Adrenal gland (tissue), 12 donors: ENCODE results near the gene BAZ1A. TPM values are rescaled to one million over a fixed set of nuclear protein-coding genes. Genes with fewer than 3 reads are reported as not detected.

Source experiments
- DNase-seq, 7 donors: peaks; one replicate each; pipeline ENCODE4 v3.0.0-alpha.2; 2019 to 2020
- H3K27ac ChIP-seq, 5 donors: fragments of 200-600 bp; sonication (generic) in 4 of 5; 1 replicate in 3 of 5; 2 replicates in 2 of 5; pipeline versions ENCODE4 v1.5.1 to v1.8.0; 2016 to 2020; ENCODE audit warnings: mild to moderate bottlenecking in 1 of 5
- H3K27me3 ChIP-seq: fragments of 200-600 bp; 2 replicates; pipeline ENCODE4 v1.8.0; 2021
- H3K36me3 ChIP-seq, 2 donors: fragments of 200-600 bp; replicated peaks in 1 of 2; 1 replicate in 1 of 2; 2 replicates in 1 of 2; pipeline versions ENCODE4 v1.5.1 to v1.8.0; 2018 to 2022
- H3K4me1 ChIP-seq, 2 donors: fragments of 200-600 bp; replicated peaks in 1 of 2; 1 replicate in 1 of 2; 2 replicates in 1 of 2; pipeline versions ENCODE4 v1.5.1 to v1.8.0; 2018 to 2021
- H3K4me3 ChIP-seq, 4 donors: fragments of 200-600 bp; sonication (generic) in 3 of 4; one replicate each; pipeline ENCODE4 v1.5.1; 2016 to 2018
- H3K9me3 ChIP-seq, 3 donors: fragments of 200-600 bp; sonication (generic) in 1 of 3; replicated peaks in 1 of 3; 1 replicate in 2 of 3; 2 replicates in 1 of 3; pipeline versions ENCODE4 v1.5.1 to v1.8.0; 2016 to 2021
- CTCF ChIP-seq, 6 experiments: fragments of 450-650 bp in 4 of 6; fragments of 200-600 bp in 2 of 6; sonication (generic) in 1 of 6; IDR thresholded peaks; 1 replicate in 5 of 6; 2 replicates in 1 of 6; pipeline versions ENCODE4 v1.5.1 to v1.8.0; 2016 to 2021; ENCODE audit warnings: antibody characterized with exemption in 6 of 6, mild to moderate bottlenecking in 2 of 6, moderate library complexity in 1 of 6
- POLR2A ChIP-seq, 2 donors: fragments of 450-650 bp; IDR thresholded peaks; one replicate each; pipeline ENCODE4 v1.6.1; 2017; ENCODE audit warnings: antibody characterized with exemption in 2 of 2, mild to moderate bottlenecking in 2 of 2, moderate library complexity in 1 of 2
- WGBS, 4 donors: extraction: QIAGEN DNeasy Blood & Tissue Kit in 2 of 4; methylation state at CpG; one replicate each; pipeline versions ENCODE4 v1.1.5 to v1.1.7; 2013 to 2017; 5-methylcytosine and 5-hydroxymethylcytosine counted together
- intact Hi-C, 2 donors: fragments of 100-400 bp; cut with DNase I; formaldehyde crosslinking; loops; one replicate each; pipeline versions ENCODE4 v1.14.1 to v1.15.0; 2022 to 2023
- polyA plus RNA-seq, 3 donors: library from polyadenylated mRNA; stranded (reverse); fragments of 200-250 nt in 2 of 3; fragments of 350-450 nt in 1 of 3; fragmentation: Illumina TruSeq in 1 of 3; extraction: RNeasy Lipid Tissue Mini Kit (QIAGEN cat#74804) in 1 of 3; gene quantifications; one replicate each; pipeline ENCODE4 v1.2.3, GENCODE V29; 2013 to 2014
- total RNA-seq, 9 donors: library from RNA; depleted of rRNA in 4 of 9; stranded (reverse); fragments of >200 nt in 4 of 9; fragments of 120-200 nt in 1 of 9; fragmentation: NEBNext Ultra II Directional in 1 of 9; extraction: Animal tissue kit (Norgen Biotek cat#: 25700) in 1 of 9; gene quantifications; one replicate each; pipeline versions ENCODE4 v1.1.0 to v1.2.4, GENCODE V29; 2013 to 2023
- donor health status: healthy with polysubstance abuse.
- donor health status: Bipolar disorder and iron deficiency.
- donor health status: DM: yes; HTN: yes; CAD: no.
- donor health status: DM: no; HTN: no; CAD: no.
- donor health status: DM: no; HTN: no; CAD: no.
- donor health status: DM: yes; HTN: yes; CAD: no.

BAZ1A gene
- total and polyA plus RNA-seq, 12 donors, result 8.5 to 33.0 (median 14.4) TPM

DNA sequence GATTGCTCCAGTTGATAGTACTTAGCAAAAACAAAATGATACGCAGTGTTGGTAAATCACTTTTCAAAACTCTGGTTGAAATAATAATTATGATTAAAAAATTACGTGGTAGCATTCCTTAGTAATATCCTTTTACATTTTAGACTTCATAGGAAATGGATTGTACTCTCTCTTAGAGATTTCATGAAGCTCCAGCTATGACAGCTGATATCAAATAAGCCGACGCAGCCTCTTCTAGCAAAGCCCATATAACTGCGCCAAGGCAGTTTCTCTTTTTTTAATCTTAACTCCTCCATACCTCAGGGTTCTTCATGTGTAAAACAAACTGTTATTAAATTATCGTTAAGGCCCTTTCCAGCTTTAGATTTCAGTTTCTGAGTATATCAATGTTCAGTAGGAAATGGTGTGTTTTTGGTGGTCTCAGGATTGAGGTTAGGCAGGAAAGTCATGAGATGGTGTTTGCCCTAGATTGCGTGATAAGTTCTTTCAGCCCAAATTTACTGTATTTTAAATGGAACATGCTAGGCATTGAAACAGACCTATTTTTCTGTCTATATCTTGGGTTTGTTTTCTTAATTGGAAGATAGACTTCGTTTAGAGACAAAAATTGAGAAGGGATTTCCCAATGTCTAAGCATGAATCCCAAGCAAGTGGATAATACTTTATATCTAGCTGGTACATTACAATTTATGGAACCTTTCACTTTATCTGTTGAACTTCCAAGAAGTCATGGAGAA, 159.9 kb downstream of the BAZ1A start:
- TF ChIP-seq CTCF (IDR thresholded peaks at IDR 0.05) (no peak), POLR2A (IDR thresholded peaks at IDR 0.05) (no peak)
- intact Hi-C loops, result loop anchor here in 1 of 2 donors (5.0 kb wide), 1 partner anchor 38 kb away; no protein-coding TSS in a partner anchor
- H3K4me3 ChIP-seq, result peak overlapping the region in 3 of 4 donors; percentile 74 to 85 (median 81)
- peak in 1 of 7 donors; percentile 16 for DNase-seq
- WGBS, 4 donors, result 40 to 45% (median 44%) methylated on average over 8 of the region's 8 CpGs
- H3K9me3 ChIP-seq, result no peaks in the 10 kb centered on the region
- H3K36me3 ChIP-seq, result peaks cover 0 to 9% of the 10 kb centered on the region in 2 donors
- H3K4me1 ChIP-seq, result peaks cover 26 to 33% of the 10 kb centered on the region in 2 donors
- peak overlapping the region in 4 of 5 donors; percentile 95 to 98 (median 96) for H3K27ac ChIP-seq
- H3K27me3 ChIP-seq, result no peaks in the 10 kb centered on the region

GRCh38 chr14:34714320-34715126, 160.6 kb downstream of the BAZ1A start, which contains the start of gene CFL2:
TSS of gene CFL2 (minus strand) at chr14:34714593. CDS start at chr14:34714540, 53 bp downstream.
- intact Hi-C loops, result loop anchor here in 1 of 2 donors (5.0 kb wide), 1 partner anchor 37 kb away; no protein-coding TSS in a partner anchor
- Histone ChIP-seq H3K9me3 (no peaks in the 10 kb centered on the region), H3K4me1 (peaks cover 33 to 41% of the 10 kb centered on the region in 2 donors), H3K27me3 (no peaks in the 10 kb centered on the region), H3K4me3 (peak within 1 kb of the TSS; percentile 72 to 85 (median 78)), H3K27ac (peak within 1 kb of the TSS; percentile 45 to 98 (median 95)), H3K36me3 (peaks cover 0 to 9% of the 10 kb centered on the region in 2 donors)
- WGBS, 4 donors, result 0 to 1% (median 1%) methylated on average over 4 to 76 of the region's 76 CpGs
- TF ChIP-seq CTCF (IDR thresholded peaks at IDR 0.05) (peak in 1 of 6 experiments; percentile 9), POLR2A (IDR thresholded peaks at IDR 0.05) (peak; percentile 83 to 87)
- peak; percentile 85 to 91 (median 87) for DNase-seq

DNA sequence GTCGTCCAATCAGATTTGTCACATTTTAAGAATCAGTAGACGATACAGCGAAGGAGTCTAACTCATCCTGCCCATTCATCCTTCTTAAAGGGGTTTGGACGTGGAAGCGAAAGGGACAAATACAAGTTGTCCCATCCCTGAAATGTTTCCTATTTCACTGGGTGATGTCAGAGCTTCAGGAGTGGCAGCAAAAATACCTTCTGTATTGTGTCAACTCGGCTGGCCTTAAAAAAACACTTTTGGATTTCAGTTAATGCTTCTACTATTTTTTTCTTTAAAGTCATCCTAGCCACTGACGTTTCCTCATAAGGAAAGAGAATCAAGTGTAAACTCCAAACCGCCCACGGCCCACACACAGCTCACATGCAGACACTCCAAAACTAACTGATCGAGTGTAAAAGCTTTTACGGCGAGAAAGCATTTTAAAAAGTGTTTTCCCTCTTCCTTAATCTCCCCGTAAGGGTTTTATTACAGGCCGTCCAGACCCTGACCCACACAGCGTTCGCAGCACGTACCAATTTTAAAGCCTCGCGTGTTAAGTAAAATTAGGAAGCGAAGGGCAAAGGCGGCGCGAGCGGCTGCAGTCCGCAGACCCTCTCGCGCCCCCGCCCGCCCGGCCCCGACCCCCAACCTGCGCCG, 161.4 kb downstream of the BAZ1A start:
- H3K9me3 ChIP-seq, result no peaks in the 10 kb centered on the region
- H3K4me3 ChIP-seq, result peak overlapping the region in 3 of 4 donors; percentile 32 to 85 (median 74)
- intact Hi-C loops, result no loop called here
- no peaks in the 10 kb centered on the region for H3K27me3 ChIP-seq
- TF ChIP-seq POLR2A (IDR thresholded peaks at IDR 0.05) (peak in 1 of 2 donors; percentile 67), CTCF (IDR thresholded peaks at IDR 0.05) (no peak)
- peak overlapping the region; percentile 45 to 98 (median 95) for H3K27ac ChIP-seq
- H3K4me1 ChIP-seq, result peaks cover 40 to 48% of the 10 kb centered on the region in 2 donors
- H3K36me3 ChIP-seq, result peaks cover 0 to 9% of the 10 kb centered on the region in 2 donors
- peak in 6 of 7 donors; percentile 21 to 55 (median 34) for DNase-seq
- WGBS, 4 donors, result 1 to 3% (median 1%) methylated on average over 18 to 33 of the region's 33 CpGs
